RPMI8226 (cell line): ENCODE measurements around the gene HNRNPA3.
A peak's percentile ranks its signal among the peaks of the same experiment; 100 is the strongest.
"Not testable (repeated sequence)": the region's sequence is repeated elsewhere in the genome, so short reads cannot be mapped to it uniquely, and the experiment has no call there.

Experiments
- DNase-seq: peaks from one replicate; pipeline ENCODE4 v3.0.0-alpha.2; 2015

Gene HNRNPA3

DNA sequence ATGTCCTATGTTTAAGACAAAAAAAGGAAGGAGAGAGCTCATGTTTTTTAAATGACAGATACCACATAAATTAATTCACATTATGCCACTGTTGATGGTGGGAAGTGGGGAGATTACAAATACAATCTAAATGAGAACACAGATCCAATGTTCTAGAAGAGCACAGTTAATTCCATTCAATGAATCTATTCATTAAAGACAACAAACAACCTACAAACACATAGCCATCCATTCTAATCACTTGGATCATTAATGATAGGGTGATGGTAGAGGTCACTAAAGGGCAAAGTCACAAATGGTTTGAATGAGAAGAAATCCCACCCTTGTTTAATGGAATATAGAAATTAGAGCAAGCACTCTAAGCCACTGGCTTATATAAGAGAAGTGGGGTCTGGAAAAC is 21.7 kb downstream of the HNRNPA3 start:
- DNase-seq, result no peak

DNA sequence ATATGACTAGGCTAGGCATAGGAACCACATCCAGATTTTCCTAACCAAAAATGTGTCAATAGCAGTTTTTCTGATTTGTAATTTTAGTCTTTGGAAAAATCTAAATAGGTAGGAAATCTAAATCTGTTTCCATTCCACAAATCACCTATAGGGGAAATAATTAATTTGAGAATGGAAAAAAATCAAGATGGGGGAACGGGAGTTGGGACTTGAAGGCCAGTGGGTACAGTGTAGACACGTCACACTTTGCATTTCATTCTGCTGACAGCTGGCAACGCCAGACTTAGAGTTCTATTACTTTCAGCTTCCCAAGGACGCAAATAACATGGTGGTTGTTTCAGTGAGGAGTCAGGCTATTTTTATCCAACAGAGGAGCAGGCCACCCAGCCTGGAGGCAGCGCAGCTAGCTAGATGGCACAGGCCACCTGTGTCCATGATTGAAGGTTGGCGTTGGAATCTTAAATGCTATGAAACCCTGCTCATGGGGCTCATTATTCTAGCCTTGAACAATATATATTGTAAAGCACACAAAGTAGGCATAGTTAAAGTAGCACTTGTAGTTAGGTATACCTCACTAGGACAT is 23.4 kb downstream of the HNRNPA3 start:
- DNase-seq, result no peak

DNA sequence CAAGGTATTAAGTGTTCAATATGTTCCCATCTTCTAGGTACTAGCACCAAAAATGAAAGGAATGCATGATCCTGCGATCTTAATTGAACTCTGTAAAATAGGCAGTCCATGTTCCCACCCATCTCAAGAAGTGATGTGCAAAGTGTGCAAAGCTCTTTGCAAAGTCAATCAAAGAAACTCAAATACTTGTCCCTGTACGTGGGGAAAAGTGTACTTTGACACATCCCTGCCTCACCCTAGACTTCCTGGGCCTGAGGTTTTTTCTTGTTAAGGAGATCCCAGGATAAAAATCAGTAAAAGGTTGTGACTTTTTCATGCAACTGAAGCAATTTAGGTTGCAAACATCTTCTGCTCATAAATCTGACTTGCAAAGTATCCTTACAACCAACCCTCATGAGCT is 25.3 kb downstream of the HNRNPA3 start:
- no peak for DNase-seq

DNA sequence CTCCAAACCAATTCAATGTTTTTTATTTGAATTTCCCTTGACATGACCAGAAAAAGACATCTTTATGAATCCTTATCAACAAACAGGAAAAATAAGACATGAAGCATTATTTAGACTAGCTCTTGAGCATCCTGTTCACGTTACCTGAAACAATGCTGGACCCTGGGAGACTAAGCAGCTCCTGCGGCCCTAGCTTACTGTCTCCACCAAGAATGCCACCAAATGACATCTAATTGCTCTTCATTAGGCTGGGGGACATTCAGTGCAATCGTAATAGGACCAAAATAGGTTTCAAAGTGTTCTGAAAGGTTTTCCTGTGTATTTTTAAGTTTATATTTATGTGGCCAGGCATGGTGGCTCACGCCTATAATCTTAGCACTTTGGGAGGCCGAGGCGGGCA is 26.5 kb downstream of the HNRNPA3 start:
- DNase-seq, result no peak

DNA sequence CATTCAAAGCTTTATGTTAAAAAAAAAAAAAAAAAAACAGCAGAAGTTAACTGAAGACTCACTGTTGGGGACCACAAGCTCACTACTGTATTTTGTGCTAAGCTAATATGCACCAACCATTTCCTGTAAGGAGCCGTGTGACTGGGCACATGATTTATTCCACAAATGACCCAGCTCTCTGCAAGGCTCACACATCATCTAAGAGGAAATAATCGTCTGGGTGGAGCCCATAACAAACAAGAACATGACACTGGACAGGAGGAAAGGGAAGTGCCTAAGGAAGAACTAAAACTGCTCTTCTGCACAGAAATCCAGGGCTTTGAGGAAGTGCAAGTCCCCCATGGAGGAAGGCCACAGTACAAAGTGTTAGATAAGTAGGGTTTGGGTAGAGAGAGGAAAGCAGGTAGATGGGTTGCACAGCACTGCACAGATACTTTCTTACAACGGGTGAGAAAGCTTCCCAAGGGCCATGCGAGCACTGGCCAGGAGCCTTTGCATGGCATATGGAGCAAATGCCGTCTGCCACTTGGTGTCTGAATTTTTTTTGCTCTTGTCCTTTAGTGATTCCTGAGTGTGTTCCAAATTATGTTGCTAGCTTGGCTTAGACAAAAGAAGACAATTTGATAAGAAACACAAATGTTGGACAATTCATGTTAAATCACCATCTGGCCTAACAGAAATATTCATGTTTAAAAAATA is 27.5 kb downstream of the HNRNPA3 start:
- DNase-seq, result peak; percentile 33

DNA sequence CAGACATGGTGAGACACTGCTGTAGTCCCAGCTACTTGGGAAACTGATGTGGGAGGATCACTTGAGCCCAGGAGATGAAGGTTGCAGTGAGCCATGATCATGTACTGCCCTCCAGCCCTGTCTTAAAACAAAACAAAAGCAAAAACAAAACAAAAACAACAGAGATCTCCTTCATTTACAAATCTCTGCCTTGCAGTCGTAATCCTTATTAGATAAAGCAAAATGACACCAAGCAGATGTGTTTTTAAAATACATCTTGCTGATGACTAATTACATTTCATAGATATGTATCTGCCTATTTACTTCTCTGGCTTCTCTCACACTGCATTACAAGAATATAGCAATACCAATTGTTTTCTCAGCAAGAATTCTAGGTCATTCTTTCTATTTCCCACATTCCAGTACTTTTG is 29.1 kb downstream of the HNRNPA3 start:
- no peak for DNase-seq

DNA sequence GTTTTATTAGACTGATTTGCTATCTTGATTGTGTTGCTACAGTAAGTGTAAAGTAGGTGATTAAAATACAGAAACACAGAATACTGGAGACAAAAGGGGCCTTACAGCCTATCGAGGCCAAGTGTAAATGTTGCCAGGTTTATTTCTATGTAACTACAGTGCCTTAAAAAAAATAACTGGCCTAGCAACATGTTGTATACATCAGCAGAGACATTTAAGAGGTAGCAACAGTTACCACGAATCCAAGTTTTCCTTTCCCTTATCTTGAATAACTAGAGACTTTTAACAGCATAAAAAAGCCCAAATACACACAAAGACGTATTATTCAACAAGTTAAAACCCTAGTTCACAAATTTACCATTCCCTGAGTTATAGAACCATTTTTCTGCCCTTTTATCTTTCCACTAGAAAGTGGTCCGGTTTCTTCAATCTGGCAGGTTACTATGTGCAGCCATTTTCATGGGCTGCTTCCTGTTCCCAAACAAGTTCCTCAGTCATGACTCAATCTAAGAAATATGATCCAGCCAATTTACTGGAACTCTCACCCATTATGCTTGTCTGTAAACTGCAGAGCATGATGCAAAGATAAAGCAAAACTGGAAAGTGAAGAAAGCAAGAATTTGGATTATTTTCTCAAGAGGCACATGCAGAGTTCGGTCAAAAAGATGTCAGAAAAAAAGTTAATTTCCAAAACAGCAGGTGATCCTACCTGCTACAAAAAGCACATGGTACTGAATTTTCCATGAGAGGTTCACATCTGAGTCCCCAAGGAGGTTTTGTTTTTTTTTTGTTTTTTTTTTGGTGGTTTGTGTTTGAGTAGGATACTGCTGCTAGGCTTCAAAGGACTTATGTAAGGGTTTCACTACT is 29.8 kb downstream of the HNRNPA3 start:
- DNase-seq, result no peak

DNA sequence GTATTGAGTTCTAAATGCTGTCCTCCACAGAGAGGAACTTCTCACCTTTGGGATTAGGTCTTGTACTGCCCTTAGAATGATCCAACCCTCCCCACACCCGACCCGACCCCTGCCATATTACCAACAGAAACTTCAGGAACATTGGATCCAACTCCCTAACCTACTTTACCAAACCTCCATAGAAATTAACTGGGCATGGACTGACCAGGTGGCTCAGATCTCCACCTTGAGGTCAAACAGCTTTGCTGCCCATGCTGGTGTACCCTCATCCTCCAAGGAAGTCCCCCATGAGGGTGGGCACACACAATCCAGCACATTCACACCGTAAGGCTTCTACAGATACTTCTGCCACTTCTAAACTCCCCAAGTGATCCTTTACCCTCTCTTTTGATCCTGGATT is 30.5 kb downstream of the HNRNPA3 start:
- no peak for DNase-seq

DNA sequence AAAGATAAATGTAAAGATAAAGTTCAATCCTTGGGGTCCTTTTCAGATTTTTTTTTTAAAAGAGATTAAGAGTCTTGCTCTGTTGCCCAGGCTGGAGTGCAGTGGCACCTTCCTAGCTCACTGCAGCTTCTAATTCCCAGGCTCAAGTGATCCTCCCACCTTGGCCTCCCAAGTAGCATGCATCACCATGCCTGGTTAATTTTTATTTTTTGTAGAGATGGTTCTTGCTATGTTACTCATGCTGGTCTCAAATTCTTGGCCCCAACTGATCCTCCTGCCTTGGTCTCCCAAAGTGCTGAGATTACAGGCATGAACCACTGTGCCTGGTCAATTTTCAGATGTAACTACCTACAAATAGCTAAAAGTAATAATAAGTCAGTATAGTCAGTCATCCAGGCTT is 30.9 kb downstream of the HNRNPA3 start:
- no peak for DNase-seq

DNA sequence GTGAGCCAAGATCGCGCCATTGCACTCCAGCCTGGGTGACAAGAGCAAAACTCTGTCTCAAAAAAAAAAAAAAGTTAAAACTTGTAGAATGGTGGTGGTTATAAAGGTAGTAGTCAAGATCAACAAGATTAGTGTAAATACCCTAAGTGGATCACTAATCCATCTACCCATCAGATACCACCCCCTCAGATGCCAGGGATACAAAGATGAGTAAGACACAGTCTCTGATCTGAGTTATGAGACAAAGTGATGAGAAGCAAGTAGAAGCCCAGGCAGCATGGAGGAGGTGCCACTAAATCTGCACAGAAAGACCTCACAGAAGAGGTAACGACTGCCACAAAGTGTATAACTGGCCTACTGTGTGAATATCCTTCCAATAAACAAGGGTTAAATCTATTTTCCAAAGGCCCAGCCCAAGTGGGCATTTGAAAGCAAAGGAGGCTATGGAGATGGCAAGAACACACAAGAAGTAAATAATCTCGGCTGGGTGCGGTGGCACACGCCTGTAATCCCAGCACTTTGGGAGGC is 31.7 kb downstream of the HNRNPA3 start:
- no peak for DNase-seq

DNA sequence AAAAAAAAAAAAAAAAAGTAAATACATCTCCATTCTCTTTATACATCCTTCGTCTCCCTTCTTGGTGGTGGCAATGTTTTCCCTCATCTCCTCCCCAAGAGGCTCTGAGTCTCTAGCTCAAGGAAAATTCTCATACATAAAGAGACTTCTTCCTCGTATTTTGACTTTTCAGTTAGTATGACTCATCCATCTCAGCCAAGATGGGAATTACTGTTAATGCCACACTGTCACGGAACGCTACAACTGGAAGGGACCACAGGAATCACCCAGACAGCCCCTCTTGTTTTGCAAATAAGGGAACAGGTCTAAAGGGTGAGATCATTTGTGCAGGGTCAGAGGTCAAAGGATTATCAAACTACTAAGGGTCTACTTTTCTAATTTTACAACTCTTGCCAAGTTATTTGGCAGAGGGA is 32.4 kb downstream of the HNRNPA3 start:
- no peak for DNase-seq

DNA sequence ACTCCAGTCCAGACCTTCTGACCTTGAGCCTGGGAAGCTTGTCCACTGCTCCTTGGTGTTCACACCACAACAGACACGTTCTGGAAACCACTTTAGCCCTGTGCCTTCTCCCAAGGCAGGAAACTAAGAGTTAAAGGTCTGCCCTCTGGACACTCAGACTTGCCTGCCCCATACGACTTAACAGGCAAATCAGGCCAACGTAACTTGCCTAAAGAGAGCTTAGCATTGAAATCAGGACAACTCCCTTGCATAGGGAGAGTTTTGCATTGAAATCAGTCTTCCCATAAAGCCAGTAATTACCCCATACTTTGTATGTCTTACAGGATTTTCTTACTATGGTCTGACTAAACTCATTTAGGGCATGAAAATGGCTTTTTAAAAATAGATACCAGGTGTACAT is 33.4 kb downstream of the HNRNPA3 start:
- DNase-seq, result no peak

DNA sequence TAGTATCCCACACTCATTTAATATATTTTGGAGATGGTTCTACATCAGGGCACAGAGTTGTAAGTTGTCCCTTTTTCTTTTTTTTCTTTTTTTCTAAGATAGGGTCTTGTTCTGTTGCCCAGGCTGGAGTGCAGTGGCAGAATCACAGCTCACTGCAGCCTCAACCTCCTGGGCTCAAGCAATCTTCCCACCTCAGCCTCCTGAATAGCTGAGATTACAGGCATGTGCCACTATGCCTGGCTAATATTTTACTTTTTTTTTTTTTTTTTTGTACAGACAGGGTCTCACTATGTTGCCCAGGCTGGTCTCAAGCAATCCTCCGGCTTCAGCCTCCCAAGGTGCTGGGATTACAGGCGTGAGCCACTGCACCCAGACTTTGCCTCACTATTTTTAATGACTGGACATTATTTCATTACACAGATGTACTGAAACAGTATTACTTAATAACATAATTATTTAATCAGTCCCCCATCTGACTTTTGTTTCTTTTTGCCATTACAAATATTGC is 34.0 kb downstream of the HNRNPA3 start:
- not testable (repeated sequence) for DNase-seq

DNA sequence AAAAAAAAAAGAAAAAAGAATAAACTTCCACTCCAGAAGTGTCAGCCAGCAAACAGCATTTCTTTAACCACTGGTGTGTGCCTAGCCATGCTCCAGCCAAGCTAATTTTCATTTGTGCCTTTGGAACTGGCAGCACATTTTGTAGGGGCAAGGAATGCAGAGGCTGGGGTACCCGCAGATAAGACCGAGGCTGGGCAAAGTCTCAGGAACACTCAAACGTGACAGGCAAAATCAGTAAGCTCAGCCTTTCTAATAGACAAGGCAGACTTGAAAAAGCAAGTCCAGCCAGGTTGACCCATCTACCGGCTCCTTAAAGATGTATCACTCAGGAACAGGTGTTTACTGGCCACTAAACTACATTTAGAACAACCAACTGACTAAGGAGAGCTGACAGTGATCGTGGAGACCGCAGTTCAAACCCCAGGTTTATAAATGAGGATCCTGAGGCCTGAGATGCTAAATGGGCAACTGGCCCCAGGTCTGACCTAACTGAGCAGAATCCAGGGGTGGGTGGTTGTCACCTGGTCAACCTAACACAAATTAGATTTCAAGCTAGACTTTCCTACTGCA is 35.2 kb downstream of the HNRNPA3 start:
- DNase-seq, result no peak

DNA sequence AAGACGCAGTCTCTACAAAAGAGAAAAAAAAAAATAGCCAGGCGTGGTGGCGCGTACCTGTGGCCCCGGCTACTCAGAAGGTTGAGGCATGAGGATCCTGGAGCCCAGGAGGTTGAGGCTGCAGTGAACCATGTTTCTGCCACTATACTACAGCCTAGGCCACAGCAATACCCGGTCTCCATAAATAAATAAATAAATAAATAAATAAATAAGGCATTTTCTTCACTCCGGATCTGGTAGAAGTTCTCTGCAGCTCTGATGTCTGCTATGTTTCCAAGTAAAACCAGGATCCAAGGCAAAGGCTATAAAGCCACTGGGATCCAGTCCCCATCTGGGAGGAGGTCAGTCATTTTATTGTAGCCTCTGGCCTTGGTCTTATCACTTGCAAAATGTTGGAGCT is 36.4 kb downstream of the HNRNPA3 start:
- no peak for DNase-seq

DNA sequence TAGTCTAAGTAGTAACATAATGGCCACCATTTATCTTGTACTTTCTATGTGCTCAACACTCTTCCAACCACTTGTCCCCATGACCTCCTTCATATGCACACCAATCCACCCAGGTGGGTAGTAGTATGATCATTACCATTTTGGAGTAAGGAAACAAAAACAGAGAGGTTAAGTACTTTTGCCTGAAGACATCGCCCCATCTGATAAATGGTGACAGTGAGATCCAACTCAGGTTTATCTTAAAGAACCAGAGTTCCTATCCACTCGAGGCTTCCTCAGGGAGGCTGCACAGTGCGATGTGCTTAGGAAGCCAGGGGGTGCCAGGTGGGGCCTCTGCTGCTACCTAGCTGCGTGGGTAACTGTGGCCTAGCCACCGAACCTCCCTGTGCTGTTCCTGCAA is 37.9 kb downstream of the HNRNPA3 start:
- no peak for DNase-seq

DNA sequence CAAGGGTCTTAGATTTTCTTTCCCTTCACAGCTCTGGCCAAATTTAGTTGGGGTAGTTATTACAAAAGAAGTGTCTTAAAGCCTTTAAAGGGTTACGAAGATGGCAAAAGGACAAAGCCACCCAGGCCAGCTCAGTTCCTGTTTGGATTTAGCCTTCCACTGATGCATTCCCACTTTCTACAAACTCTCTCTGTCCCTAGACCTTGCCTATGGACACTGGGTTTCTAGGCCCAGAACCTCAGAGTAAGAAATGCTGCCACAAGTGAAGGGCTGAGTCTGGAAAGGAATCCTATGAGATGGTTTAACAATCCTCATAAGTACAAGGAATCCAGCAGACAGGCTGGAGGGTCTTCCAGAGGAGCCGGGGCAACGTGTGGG is 38.6 kb downstream of the HNRNPA3 start:
- DNase-seq, result no peak

DNA sequence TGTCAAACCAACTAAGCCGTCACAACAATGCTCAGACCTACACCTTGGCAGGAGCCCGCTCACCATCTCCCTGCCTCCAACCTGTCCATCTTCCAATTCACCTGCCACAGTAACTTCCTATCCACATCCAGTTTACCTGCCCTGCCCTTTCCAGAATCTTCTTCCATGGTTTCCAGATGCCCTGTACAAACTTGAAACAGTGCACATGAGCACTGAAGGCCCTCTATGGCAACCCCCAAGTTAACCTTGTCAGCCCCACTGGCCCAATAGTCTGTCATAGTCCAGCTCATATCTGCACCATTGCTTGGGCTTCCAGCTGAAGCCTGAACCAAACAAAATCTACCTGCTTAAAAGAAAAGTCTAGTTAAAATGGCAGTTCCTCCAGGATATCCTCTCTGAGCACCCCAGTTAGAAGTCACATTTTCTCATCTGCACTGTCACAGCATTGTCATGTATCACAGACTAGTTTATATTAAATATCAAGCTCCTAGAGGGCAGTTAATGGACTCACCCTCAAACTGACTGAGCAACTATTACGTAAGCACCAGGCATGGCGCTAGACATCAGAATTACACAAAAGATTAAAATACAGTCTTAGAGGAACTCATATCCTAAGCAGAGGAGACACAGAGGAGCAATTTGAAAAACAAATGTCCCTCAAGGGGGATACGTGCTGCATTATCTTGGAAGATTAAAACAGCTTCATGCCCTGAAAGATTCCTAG is 40.4 kb downstream of the HNRNPA3 start:
- no peak for DNase-seq

DNA sequence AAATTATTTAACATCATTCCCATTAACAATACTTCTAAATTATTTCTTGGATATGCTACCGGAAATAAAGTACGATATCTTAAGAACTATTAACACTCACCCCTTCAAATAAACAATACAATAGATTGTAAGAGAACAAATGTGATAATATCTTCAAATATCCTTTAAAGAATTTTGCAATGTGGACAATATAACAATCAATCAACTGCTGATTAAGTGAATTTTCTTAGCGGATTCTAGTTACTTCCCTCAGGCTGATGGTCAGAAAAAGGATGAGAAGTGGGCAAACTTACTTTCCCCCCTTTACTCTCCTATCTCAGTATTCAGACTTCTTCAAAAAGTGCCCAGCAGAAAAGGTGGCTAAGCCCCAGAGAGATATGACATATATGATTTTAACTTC is 41.1 kb downstream of the HNRNPA3 start:
- no peak for DNase-seq

DNA sequence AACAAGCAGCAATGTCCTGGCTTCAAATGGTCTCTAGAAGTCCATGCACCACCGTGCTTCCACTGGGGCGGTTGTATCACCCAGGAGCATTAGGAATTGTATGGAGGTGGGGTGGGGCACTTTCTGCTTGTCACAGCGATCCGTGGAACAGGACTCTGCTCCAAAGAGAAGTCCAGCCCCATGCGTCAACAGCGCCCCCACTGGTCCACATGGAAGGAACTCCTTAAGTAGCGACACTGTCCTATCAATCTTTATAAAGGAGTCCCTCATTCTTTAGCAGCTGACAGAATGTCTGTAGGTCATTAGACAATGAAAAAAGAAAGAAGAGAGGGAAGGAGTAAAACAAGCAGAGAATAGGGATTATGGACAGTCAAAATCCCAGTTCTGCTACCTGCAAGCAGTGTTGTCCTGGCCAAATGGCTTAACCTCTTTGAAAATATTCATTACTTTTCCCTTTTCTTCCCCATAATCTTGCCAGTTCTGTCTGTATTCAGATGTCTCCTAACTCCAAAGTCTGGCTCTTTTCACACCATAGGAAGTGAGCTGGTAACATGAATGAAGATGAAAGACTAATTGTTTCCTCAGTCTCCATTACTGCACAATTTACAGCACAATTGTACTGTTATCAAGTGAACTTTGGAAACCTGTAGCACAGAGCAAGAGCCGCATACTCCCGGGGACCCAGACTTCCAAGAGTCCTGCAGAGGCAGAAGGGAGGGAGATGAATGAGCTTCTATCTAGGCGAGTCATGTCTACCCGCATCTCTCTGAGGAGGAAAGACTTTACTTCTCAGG is 42.0 kb downstream of the HNRNPA3 start:
- DNase-seq, result no peak

DNA sequence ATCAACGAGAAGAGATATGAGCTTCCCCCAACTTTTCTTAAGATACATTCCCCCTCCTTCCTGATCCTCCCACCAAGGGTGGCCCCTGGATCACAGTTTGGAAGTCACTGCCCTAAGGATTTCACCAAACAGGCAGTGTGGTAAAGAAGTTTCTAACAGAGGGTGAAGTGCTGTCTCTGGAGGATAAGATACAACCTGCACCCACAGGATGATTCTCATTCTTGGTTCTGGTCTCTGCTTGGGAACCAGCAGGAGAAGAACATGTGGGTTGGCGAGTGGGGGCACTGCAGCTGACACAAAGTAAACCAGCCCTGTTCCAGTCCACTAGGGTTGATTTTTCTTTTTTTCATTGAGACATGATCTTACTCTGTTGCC is 42.6 kb downstream of the HNRNPA3 start:
- no peak for DNase-seq

DNA sequence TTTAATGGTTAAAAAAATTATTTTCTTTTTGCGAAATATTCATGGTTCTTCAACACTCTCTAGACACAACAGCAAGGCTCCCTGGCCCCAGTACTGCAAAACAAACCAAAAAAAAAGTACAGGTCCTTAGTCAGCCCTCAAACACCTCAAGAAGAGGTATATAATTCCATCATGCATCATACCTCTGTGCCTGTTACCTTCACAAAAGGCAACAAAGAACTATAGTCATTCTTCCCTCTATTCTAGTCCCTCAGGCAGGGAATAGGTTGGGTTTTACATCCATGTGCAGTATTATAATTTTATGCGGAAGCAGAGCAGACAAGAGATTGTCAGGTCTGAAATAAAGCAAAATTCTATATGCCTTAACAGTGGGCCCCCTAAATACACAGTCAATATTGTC is 43.4 kb downstream of the HNRNPA3 start:
- DNase-seq, result no peak
